GM12873 (cell line): Measurements from ENCODE around the gene SOCS3.

Source experiments
- CTCF ChIP-seq: IDR thresholded peaks from 2 replicates; pipeline ENCODE4 v1.5.1; 2012; ENCODE audit warnings: low read depth, mild to moderate bottlenecking, moderate library complexity, low read length, control low read depth; ENCODE audit not compliant: insufficient read depth; ENCODE audit errors: missing control alignments

Gene SOCS3

GRCh38 chr17:78359321-78359996 lies 418 bp downstream of the SOCS3 start:
- TF ChIP-seq CTCF, result no peak

- no peak for TF ChIP-seq CTCF
Observed at GRCh38 chr17:78358538-78359320, 1.1 kb downstream of the SOCS3 start.

GRCh38 chr17:78357672-78358537 lies 2.0 kb downstream of the SOCS3 start:
- TF ChIP-seq CTCF, result no peak

- TF ChIP-seq CTCF, result no peak
Observed at GRCh38 chr17:78357177-78357586, 2.7 kb downstream of the SOCS3 start.

- TF ChIP-seq CTCF, result no peak
Observed at GRCh38 chr17:78356101-78356713, 3.7 kb downstream of the SOCS3 start.

GRCh38 chr17:78355701-78356100 lies 4.2 kb downstream of the SOCS3 start:
- TF ChIP-seq CTCF, result no peak
